Lower leg skin (tissue), 4 donors: ENCODE data around the gene RAB1B. TPM values are rescaled to one million over a fixed set of nuclear protein-coding genes. Genes with fewer than 3 reads are reported as not detected.
"Not testable (repeated sequence)": the region's sequence is repeated elsewhere in the genome, so short reads cannot be mapped to it uniquely, and the experiment has no call there.

ENCODE experiments used
- DNase-seq, 2 donors: peaks; one replicate each; pipeline ENCODE4 v3.0.0-alpha.2; 2019; ENCODE audit warnings: low spot score in 2 of 2
- H3K4me3 ChIP-seq: fragments of 200-600 bp; sonication (generic); 2 replicates; pipeline ENCODE4 v1.5.1; 2017; ENCODE audit warnings: mild to moderate bottlenecking, low read depth; ENCODE audit not compliant: poor library complexity, severe bottlenecking
- CTCF ChIP-seq, 3 donors: fragments of 450-650 bp; IDR thresholded peaks; one replicate each; pipeline ENCODE4 v1.5.1; 2016; ENCODE audit warnings: antibody characterized with exemption in 3 of 3, mild to moderate bottlenecking in 3 of 3, moderate library complexity in 2 of 3
- POLR2A ChIP-seq, 2 donors: fragments of 450-650 bp; IDR thresholded peaks; one replicate each; pipeline ENCODE4 v1.6.1; 2016 to 2017; ENCODE audit warnings: antibody characterized with exemption in 2 of 2, mild to moderate bottlenecking in 1 of 2, moderate library complexity in 1 of 2
- WGBS, 2 donors: methylation state at CpG; one replicate each; pipeline ENCODE4 v1.1.5; 2018; 5-methylcytosine and 5-hydroxymethylcytosine counted together
- intact Hi-C: fragments of 100-400 bp; cut with DNase I; formaldehyde crosslinking; loops from one replicate; pipeline ENCODE4 v1.15.0; 2023; ENCODE audit warnings: low total_unique reads
- total RNA-seq, 4 donors: library from RNA; depleted of rRNA; stranded (reverse); fragments of >200 nt; gene quantifications; one replicate each; pipeline ENCODE4 v1.1.0, GENCODE V29; 2016

The RAB1B gene
- total RNA-seq, 4 donors from 2014 or later = 118 to 143 (median 126) TPM

- H3K4me3 ChIP-seq = peak overlapping the region; percentile 10
- DNase-seq = no peak
- 52 to 56% methylated on average over 7 to 29 of the region's 52 CpGs for whole genome bisulfite sequencing, 2 donors
- TF ChIP-seq CTCF (IDR thresholded peaks at IDR 0.05) = no peak
- TF ChIP-seq POLR2A (IDR thresholded peaks at IDR 0.05) = no peak
- intact Hi-C loops = no loop called here
Observed at GRCh38 chr11:66315921-66316811, 47.7 kb downstream of the RAB1B start.

- DNase-seq = peak in 1 of 2 donors; percentile 91
- intact Hi-C loops = no loop called here
- H3K4me3 ChIP-seq = peak within 1 kb of the TSS; percentile 10
- no peak for TF ChIP-seq CTCF (IDR thresholded peaks at IDR 0.05)
- TF ChIP-seq POLR2A (IDR thresholded peaks at IDR 0.05) = no peak
- 5 to 20% methylated on average over 12 to 16 of the region's 29 CpGs for WGBS, 2 donors
Observed at GRCh38 chr11:66316849-66317251, 48.4 kb downstream of the RAB1B start, which contains the start of gene CD248. Gene CD248 (minus strand): TSS chr11:66317044. CDS start chr11:66317027, 17 bp downstream.

- H3K4me3 ChIP-seq = no peak overlapping the region
- TF ChIP-seq POLR2A (IDR thresholded peaks at IDR 0.05) (no peak), CTCF (IDR thresholded peaks at IDR 0.05) (no peak)
- no peak for DNase-seq
- intact Hi-C loops = no loop called here
- WGBS, 2 donors = 7 to 18% methylated on average over 14 of the region's 14 CpGs
Observed at GRCh38 chr11:66317322-66317722, 48.9 kb downstream of the RAB1B start.

GRCh38 chr11:66317723-66318599 is 49.5 kb downstream of the RAB1B start:
- peak; percentile 85 to 94 for DNase-seq
- intact Hi-C loops = no loop called here
- no peak overlapping the region for H3K4me3 ChIP-seq
- TF ChIP-seq CTCF (IDR thresholded peaks at IDR 0.05) (no peak), POLR2A (IDR thresholded peaks at IDR 0.05) (no peak)
- 12 to 17% methylated on average over 15 to 16 of the region's 16 CpGs for WGBS, 2 donors

- TF ChIP-seq CTCF (IDR thresholded peaks at IDR 0.05) = no peak
- TF ChIP-seq POLR2A (IDR thresholded peaks at IDR 0.05) = no peak
- intact Hi-C loops = no loop called here
- H3K4me3 ChIP-seq = no peak overlapping the region
- 58 to 71% methylated on average over 3 of the region's 3 CpGs for WGBS, 2 donors
- DNase-seq = no peak
Observed at GRCh38 chr11:66318600-66318970, 50.1 kb downstream of the RAB1B start.

- DNase-seq, H3K4me3 ChIP-seq, intact Hi-C loops: not testable (repeated sequence)
- 89 to 91% methylated on average over 2 of the region's 2 CpGs for WGBS, 2 donors
Observed at GRCh38 chr11:66320289-66320688, 51.9 kb downstream of the RAB1B start.

- WGBS, 2 donors = 94% methylated on average over 6 of the region's 6 CpGs
- H3K4me3 ChIP-seq, DNase-seq, intact Hi-C loops: not testable (repeated sequence)
Observed at GRCh38 chr11:66320748-66321147, 52.3 kb downstream of the RAB1B start.
